GM20431 (cell line): ENCODE measurements around the gene COPS9.

Experiments used
- in situ Hi-C: fragments of 300-500 bp; cut with MseI, MboI; formaldehyde crosslinking; loops from one replicate; pipeline ENCODE4 v1.15.0; 2020; ENCODE audit warnings: low sequenced_read_pairs; ENCODE audit not compliant: unreplicated experiment

COPS9 gene

DNA sequence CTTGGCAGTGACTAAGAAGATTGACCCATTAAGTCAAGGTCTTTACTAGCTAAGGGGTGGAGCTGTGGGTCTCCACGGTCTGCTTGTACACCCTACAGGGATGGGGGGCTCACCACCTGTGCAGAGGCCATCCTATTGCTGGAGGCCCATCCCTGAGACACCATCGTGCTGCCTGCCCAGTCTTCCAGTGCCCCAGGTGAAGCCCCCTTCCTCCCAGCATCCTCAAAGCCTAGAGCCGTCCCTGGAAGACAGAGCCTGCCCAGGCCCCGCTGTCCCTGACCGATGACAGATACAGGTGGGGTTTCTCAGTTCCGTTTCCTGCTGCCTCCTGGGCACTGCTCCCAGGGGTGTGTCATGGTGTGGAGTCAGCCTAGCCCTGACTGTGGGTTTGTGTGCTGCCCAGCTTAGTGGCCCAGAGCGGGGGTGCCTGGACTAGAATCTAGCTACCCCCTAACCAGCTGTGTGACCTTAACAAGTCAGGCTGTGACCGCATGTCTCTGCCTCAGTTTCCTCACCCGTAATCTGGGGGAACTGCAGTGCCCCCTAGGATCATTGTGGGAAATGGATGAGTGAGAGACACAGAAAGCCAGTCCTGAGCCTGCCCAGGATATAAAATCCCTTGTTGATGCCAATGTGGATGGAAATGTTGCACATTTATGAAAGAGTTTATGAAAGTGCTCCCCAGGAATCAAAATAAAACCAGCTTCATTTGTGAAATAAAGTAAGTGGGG lies 2.3 kb upstream of the COPS9 start:
- in situ Hi-C loops, result no loop called here

DNA sequence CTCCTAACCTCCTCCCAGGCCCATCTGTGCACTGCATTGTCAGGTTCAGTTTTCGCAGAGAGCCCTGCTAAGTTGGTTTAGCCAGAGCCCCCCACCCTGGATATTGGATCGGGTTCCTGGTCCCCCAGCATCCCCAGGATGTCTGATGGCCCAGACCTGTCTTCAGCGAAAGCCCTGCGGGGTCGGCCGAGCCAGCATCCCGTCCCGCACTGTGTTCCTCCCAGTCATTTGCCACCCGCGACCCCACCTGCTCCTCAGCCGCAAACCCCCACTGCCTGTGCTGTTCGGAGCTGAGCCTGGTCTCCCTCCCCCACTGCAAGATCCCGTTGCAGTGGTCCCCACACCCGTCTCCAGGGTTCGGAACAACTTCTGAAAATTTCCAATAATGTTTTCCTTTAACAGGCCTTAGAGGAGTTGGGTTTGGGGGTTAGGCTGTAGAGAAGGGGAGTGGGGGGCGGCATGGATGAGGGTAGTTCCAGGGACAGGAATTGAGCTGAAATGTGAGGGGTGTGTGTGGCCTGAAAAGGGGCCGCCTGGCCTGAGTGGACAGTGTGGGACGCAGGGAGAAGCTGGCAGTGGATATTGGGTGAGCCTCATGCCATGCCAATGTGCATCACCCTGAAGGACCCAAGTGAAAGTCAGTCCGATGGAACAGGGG lies 1.6 kb upstream of the COPS9 start:
- in situ Hi-C loops, result no loop called here

DNA sequence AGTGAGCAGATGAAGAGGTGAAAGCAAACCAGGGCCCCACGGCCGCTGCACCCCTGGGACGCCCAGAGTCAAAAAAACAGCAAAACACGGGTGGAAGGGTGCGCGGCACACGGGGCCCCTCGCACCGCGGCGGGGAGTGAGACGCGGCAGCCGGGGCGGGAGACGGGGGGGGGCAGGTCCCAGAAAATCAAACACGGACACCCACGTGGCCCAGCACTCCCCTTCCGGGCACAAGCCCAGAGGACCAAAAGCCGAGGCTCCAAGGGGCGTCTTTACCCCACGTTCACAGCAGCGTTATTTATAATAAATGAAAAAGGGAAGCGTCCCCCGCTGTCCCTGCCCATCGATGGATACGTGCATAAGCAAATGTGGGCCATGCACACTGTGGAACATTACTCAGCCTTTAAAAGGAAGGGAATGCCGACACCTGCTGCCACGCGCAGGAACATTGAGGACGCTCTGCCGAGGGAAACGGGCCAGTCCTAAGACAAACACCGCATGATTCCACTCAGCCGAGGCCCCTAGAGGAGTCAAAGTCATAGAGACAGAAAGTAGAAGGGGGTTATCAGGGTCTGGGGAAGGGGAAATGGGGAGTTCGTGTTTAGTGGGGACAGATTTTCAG lies 677 bp upstream of the COPS9 start:
- in situ Hi-C loops, result no loop called here

DNA sequence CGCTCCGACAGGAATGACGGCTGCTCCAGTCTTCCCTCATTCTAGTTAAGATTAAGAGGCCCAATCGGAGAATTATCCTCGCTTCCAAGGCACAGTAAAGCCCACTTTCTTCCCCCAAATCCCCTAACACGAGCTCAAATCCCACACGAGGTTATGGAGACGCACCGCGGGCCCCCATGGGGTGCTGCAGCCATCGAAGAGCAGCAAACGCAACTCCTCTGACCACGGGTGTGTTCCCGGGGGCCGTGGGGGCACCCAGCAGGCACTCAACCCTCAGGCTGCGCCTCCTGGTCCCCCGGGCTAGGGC lies 446 bp downstream of the COPS9 start:
- in situ Hi-C loops, result no loop called here

DNA sequence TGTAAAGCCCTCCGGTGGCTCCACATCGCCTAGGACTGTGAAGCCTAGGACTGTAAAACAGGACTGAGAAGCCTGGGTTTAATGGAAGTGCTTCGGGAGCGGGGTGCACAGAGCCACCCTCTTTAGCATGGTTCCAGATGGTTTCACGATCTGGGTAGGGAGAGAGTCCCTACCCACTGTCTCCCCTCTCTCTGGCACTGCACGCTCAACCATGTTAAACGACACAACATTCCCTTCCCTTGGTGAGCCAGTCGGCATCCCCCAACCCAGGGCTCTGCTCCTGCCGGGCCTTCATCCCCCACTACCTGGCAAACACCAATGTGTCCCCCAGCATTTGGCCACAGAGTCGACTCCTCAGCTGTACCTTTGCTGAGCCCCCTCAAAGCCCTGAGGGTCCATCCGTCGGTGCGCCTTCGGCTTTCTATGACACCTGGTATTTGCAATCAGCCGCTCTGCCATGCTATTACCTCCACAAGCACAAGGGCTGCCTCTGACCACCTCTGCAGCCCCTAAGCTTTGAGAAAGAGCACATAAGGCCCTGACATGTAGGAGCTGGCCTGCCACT lies 1.1 kb downstream of the COPS9 start:
- in situ Hi-C loops, result no loop called here

DNA sequence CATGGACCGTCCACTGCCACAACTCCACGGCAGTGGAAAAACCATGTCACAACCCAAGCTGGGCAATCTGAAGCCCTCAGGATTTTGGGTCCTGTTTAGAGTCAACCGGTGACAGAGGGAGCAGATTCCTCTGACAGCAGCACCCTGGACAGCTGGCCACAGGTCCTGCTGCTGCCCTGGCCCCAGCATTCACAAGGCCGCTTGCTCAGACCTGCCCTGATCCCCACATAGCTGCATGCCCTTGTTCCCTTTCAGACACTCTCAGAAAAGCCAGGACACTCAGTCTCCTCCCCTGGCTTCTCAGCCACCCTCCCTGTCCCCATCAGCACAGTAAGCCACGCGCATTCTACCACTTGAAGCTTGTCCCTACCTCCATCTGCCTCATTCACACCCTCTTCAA lies 1.6 kb downstream of the COPS9 start:
- in situ Hi-C loops, result no loop called here

DNA sequence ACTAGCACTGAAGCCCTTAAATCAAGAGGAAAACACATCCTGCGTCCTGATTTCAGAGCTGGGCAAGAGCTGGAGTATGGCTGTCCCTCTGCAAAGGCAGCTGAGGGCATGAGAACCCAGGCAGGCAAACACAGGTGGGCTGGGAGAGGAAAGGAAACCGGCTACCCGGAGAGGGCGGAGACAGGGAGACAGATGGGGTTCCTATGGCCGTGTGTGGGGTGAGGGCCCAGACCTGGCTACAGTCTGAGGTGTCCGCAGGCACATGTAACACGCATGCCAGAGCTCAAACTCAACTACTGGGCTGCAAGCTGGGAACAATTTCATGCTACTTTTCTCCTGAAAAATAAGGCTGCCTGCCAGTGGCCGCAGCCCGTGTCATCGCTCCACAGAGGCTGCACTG lies 2.7 kb downstream of the COPS9 start:
- in situ Hi-C loops, result no loop called here

DNA sequence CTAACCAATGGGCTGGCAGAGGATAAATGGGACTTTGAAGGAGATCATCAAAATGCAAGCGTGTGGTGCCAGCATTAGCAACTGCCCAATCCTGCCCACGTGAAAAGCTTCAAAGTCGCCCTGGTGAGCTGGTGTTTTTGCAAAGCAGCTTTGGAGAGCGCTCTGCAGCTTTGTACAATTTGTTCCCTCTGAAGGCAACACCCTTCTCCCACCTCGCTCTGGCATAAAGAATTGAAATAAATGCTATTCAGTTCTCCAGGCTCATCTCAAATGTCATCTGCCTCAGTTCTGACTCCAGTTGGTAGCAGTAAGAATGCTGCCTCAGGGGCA lies 3.5 kb downstream of the COPS9 start:
- in situ Hi-C loops, result no loop called here

DNA sequence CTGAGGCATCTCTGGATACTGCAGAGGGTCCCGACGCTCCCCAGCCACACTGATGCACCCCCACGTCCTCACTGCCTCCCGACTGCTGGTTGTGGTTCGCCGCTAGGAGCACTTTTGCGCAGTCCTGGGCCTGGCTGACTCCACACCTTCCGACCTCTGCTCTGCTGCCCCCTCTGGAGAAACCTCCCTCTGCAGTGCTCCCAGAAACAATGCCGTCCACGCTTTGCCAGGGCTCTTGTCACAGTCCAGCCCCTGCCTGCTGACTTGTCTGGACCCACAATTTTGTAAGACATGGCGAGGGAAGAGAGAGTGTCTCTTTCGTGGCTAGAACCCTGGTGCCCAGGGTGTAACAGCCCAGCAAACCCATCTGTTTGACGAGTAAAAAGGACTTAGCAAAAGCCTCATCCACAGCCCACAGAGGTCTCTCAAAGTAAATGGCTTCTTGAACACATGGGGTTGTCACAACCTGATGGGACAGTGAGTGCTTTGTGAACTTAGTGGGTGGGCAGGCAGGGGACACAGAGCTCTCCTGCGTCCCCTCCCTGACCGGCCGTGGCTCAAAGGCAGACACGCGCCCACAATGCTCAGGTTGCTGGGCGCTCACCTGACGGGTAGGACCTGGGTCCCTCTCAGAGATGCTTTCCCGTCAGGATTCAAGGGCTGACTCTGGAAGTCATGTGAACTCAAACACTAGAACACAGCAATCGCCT lies 4.0 kb downstream of the COPS9 start:
- in situ Hi-C loops, result no loop called here

DNA sequence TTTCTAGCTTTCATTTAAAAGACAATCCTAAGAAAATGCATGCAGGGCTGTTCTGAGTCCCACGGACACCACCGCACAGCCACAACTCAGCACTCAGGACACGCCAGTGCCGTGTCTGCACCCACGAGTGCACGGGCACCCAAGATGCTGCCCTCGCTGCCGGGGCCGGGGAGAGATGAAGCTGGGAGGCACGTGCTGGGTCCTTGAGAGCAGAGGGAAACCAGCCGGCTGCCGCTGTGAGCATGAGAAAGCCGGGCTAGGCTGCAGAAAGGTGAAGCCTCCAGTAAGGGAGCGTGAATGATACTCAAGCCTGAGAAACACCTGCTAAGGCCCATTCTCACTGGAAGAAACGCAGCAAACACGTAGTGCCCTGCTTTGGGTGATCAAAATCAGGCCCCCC lies 4.8 kb downstream of the COPS9 start:
- in situ Hi-C loops, result no loop called here

DNA sequence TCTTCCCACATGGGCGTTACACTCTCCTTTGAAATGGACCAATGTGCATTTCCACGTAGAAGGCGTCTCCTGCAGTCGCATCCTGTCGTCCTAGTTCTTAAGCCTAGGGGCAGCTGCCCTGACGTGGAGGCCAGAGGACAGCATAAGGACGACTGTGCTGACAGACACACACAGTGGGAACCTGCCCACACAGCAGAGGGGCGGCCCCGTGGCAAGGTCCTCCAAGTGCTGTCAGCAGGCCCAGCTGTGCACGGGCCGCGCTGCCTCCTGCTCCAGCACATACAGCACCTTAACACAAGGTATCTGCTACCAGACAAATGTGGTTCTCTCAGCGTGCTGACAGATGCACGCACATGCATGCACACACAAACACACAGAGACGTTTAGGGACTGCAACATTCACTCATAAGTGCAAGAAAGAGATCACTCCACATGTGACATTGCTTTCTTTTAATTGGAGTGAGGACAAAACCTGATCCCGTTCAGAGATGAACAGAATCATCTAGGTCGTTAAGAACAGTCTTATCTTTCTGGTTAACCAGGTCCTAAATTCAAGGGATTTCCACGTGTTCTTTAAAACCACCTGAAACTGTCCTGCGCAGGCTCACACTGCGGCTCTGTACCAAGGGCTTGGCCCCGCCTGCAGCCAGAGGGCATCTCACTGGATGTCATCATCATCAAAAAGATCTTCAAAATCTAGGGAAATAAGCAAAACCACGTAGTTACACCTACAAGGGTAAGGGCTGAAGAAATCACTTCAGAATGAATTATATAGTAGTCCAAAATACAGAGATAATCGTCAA lies 5.5 kb downstream of the COPS9 start:
- in situ Hi-C loops, result no loop called here

DNA sequence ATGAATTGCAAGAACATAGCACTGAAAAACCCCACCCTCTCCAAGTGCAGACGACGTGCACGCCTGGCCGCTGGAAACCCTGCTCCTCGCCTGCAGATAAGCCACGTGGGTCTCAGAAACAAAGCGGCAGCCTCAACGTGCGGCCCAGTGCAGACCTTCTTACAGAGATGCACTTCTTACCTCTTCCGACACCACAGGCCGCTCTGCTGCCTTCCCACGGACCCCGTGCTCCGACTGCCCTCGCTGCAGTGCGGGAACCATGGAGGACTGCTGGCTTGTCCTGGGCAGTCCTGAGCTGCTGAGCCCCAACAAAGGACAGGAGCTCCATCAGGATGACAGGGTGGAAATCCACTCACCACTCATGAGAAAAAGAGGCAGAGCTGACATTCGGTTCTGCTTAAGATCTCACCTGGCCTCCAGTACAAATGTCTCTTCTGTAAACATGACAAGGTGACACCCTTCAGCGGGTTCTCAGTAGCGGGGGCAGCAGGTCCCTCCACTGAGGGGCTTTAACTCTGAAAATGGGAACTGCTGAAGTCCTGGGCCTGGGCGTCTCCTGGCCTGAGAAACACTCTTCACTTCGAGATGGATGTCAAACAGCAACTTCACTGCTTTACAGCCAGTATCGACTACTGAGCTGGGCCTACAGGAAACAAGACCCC lies 6.2 kb downstream of the COPS9 start:
- in situ Hi-C loops, result no loop called here

DNA sequence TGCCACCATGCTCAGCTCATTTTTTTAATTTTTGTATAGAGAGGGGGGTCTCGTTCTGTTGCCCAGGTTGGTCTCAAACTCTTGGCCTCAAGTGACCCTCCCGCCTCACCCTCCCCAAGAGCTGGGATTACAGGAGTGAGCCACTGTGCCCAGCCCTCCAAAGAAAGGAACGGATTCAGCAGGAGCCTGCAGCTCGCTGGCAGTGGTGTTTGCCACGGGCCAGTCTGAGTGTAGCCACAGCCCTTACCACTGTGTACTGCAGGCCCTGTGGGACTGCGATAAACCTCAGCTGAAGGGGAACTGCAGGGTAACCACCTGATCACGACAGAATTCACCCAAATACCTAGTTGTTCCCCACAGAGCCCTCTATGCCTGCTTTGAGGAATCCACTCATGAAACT lies 6.8 kb downstream of the COPS9 start:
- in situ Hi-C loops, result no loop called here

DNA sequence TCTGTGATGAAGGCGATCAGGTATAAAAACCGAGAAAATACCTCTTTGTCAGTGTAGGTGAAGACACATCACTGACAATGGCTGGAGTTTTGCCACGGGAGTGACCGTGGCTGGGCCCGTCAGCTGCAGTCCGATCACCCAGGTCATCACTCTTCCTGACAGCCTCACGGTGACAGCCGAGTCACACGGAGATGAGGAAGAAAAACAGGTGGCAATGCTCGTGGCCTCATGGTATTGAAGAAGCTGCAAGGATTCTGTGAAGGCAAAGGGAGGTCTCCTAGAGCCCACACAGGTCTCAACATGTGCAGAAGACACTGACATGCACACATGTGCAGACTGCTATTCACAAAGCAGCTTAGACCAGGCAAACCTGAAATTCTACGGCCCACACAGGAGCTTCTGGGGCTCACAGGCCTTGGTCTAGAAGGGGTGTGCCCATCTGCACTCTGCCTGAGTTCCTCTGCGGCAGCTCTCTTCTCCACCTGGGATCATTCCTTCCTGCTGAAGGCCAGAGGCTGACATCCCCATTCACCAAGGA lies 7.4 kb downstream of the COPS9 start:
- in situ Hi-C loops, result no loop called here

DNA sequence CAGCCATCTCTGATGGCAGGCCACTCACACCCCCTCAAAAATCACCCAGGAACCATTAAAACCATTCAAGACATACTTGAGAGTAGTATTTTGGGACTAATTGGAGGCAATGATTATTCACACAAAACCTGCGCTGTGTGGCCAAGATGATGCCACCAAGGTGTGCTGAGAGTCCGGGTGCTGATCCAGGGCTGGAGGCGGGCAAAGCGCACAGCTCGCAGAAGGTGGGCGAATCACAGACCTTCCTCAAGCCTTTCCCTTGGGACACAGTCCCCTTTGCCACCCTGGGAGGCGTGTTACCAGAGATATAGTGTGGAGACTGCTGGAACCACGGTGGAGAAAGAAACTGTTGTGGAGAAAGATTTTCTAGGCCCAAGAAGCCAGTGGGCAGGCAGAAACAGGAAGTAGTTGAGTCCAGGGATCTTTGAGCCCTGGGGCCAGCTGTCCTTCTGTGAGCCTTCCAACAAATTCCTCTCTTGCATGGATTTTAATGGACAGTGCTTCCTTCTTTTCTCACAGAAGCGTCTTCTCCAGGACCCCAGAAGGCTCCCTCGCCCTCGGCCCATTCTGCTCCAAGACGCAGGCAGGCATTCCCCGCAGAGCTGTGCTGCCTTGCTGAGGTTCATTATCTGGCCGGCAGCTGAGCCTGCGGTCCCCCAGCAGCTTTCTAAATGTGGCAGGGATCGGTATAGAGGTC lies 8.0 kb downstream of the COPS9 start:
- in situ Hi-C loops, result no loop called here

DNA sequence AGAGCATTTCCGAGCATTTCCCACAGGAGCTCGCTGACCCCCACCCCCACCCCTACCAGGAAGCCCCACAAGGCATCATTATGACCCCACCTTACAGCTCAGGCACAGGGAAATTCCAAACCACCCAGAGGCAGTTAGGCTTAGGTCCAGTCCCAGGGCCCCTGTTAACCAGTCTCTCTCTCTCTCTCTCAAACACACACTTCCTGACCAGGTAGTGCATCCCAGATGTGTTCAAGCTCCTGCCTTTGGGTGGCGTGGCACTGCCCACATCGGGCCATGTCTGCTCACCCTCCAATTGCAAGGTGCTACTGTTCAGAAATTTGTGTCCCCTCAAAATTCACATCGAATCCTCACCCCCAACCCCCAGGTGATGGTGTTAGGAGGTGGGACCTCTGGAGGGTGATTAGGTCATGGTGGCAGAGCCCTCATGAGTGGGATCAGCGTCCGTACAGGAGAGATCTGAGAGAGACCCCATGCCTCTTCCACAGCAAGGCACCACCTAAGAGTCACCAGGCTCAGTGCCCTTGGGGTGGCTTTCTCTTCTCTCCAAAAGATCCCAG lies 8.8 kb downstream of the COPS9 start:
- in situ Hi-C loops, result no loop called here

DNA sequence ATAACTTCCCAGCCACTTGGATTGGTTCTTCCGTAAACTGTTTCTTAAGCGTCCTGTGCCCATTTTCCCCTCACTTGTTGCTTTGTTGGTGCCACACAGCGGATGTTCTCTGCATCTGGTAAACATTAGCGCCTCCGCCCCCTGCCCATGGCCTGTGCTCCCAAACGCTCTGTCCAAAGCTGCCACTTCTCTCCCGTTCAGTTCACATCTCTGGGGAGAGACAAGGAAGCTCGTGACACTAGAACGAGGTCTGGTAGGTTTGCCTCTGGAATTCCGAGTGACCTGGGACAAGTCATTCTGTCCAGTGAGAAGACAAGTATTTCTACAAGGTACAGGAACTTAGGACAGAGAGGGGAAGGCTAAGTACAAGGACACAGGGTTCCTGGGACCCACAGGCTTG lies 9.4 kb downstream of the COPS9 start:
- in situ Hi-C loops, result no loop called here

DNA sequence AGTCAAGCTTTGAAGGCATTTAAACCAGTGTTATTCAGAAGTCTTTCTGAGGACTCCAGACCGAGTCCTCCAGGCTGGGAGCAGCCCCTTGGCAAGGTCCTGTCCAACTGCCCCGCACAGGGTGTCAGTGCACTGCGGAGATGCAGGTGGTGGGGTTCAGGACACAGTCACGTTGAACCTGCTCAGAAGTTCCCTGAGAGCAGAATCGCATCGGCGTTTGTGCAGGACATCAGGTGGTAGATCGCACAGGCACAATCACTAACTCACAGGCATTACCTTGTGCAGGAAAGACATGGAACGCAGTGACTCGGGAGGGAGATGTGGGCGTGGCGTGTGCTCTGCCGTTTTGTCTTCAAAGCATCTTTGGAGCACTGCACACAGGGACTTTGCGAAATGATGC lies 10.4 kb downstream of the COPS9 start:
- in situ Hi-C loops, result no loop called here

DNA sequence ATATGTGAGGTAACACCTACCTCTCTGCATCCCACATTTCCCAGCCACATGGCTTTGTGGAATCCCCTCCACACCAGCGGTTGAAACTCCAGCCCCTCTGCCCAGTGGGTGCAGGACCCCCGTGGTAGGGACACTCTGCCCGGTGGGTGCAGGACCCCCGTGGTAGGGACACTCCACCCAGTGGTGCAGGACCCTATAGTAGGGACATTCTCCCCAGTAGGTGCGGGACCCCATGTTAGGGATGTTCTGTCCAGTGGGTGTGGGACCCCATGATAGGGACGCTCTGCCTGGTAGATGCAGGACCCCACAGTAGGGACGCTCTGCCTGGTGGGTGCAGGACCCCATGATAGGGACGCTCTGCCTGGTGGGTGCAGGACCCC lies 11.5 kb downstream of the COPS9 start:
- in situ Hi-C loops, result no loop called here
